ENCODE results near the gene ALPK3.

Gene ALPK3

GRCh38 chr15:84914909-84915605, 97.9 kb downstream of the ALPK3 start:
- Histone ChIP-seq H3K4me3 (ENCODE audit: low read length) (peak overlapping the region; percentile 56), H3K79me2 (ENCODE audit: low read length) (no peaks in the 10 kb centered on the region), H3K4me1 (ENCODE audit: low read length) (peaks cover 47% of the 10 kb centered on the region), H3K27ac (ENCODE audit: low read length) (peak overlapping the region; percentile 83), H2AFZ (ENCODE audit: low read depth, low read length) (peak overlapping the region; percentile 30), H3K9me3 (ENCODE audit: insufficient read depth, low read length) (no peaks in the 10 kb centered on the region), H3K27me3 (ENCODE audit: low read depth, low read length) (no peaks in the 10 kb centered on the region), H3K36me3 (replicated peaks; ENCODE audit: low read depth, low read length) (peaks cover 3% of the 10 kb centered on the region), H3K4me2 (ENCODE audit: low read length) (peak overlapping the region; percentile 84), H3K9ac (ENCODE audit: low read length) (peak overlapping the region; percentile 49), H4K20me1 (ENCODE audit: insufficient read depth, low read length) (no peaks in the 10 kb centered on the region)
- TF ChIP-seq EZH2phosphoT487 (IDR thresholded peaks at IDR 0.05; ENCODE audit: low read depth): no peak

GRCh38 chr15:84915606-84915958, 98.4 kb downstream of the ALPK3 start:
- Histone ChIP-seq H3K9me3 (ENCODE audit: insufficient read depth, low read length) (no peaks in the 10 kb centered on the region), H3K9ac (ENCODE audit: low read length) (peak overlapping the region; percentile 49), H3K27ac (ENCODE audit: low read length) (peak overlapping the region; percentile 83), H3K4me2 (ENCODE audit: low read length) (peak overlapping the region; percentile 84), H3K4me3 (ENCODE audit: low read length) (peak overlapping the region; percentile 56), H2AFZ (ENCODE audit: low read depth, low read length) (peak overlapping the region; percentile 30), H4K20me1 (ENCODE audit: insufficient read depth, low read length) (no peaks in the 10 kb centered on the region), H3K36me3 (replicated peaks; ENCODE audit: low read depth, low read length) (peaks cover 3% of the 10 kb centered on the region), H3K4me1 (ENCODE audit: low read length) (peaks cover 47% of the 10 kb centered on the region), H3K27me3 (ENCODE audit: low read depth, low read length) (no peaks in the 10 kb centered on the region), H3K79me2 (ENCODE audit: low read length) (no peaks in the 10 kb centered on the region)
- TF ChIP-seq EZH2phosphoT487 (IDR thresholded peaks at IDR 0.05; ENCODE audit: low read depth) (no peak), CTCF (IDR thresholded peaks at IDR 0.05; ENCODE audit: low read depth, low read length) (no peak)

DNA sequence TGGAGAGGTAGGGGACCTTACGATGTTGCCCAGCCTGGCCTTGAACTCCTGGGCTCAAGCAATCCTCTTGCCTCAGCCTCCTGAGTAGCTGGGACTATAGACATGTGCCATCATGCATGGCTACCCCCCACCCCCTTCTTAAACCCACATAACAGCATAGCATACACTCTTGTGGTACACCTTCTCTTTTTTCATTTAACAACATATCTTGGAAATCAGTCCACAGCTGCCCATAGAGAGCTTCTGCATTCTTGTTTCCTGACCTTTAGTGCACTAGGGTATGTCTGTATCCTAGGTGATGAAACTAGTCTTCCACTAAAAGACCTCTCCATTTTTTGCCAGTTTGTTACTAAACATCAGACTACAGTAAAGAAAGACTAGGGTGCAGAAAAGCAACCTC, 100.3 kb downstream of the ALPK3 start:
- Histone ChIP-seq H3K4me1 (ENCODE audit: low read length) (peaks cover 39% of the 10 kb centered on the region), H3K9me3 (ENCODE audit: insufficient read depth, low read length) (no peaks in the 10 kb centered on the region)

DNA sequence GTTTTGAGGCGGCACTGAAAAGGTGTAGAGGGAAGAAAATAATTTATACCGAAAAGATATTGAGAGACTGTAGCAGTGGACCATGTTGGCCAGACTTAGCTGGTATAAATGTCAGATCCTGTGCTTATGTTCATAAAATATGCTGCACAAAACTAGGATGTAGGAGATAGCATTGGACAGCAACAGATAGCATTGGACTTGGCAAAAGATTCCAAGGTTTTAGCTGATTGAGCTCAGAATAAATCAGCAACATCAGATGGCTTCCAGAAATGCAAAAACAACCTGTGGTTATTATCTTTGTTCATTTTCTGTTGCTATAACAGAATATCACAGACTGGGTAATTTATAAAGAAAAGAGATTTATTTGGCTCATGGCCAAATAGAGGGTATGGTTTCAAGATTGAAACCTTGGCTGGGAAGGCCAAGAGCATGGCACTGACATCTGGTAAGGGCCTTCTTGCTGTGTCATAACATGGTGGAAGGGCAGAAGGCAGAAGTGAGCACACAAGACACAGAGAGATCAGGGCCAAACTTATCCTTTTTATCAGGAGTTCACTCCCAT, 102.0 kb downstream of the ALPK3 start:
- no peak overlapping the region for H3K9ac ChIP-seq (ENCODE audit: low read length)
- H3K79me2 ChIP-seq (ENCODE audit: low read length): no peaks in the 10 kb centered on the region
- TF ChIP-seq EZH2phosphoT487 (IDR thresholded peaks at IDR 0.05; ENCODE audit: low read depth): no peak
- TF ChIP-seq CTCF (IDR thresholded peaks at IDR 0.05; ENCODE audit: low read depth, low read length): no peak
- H3K9me3 ChIP-seq (ENCODE audit: insufficient read depth, low read length): no peaks in the 10 kb centered on the region
- H3K27ac ChIP-seq (ENCODE audit: low read length): no peak overlapping the region
- H4K20me1 ChIP-seq (ENCODE audit: insufficient read depth, low read length): no peaks in the 10 kb centered on the region
- no peak overlapping the region for H2AFZ ChIP-seq (ENCODE audit: low read depth, low read length)
- H3K4me3 ChIP-seq (ENCODE audit: low read length): no peak overlapping the region
- no peak overlapping the region for H3K4me2 ChIP-seq (ENCODE audit: low read length)
- H3K4me1 ChIP-seq (ENCODE audit: low read length): peaks cover 33% of the 10 kb centered on the region
- no peaks in the 10 kb centered on the region for H3K27me3 ChIP-seq (ENCODE audit: low read depth, low read length)
- H3K36me3 ChIP-seq (replicated peaks; ENCODE audit: low read depth, low read length): peaks cover 2% of the 10 kb centered on the region

More for the DNA sequence above, 100.3 kb downstream of the ALPK3 start:
- no peak overlapping the region for H3K27ac ChIP-seq (ENCODE audit: low read length)
- no peak overlapping the region for H3K9ac ChIP-seq (ENCODE audit: low read length)
- no peak overlapping the region for H3K4me2 ChIP-seq (ENCODE audit: low read length)
- H3K79me2 ChIP-seq (ENCODE audit: low read length): no peaks in the 10 kb centered on the region
- no peak overlapping the region for H2AFZ ChIP-seq (ENCODE audit: low read depth, low read length)
- no peak for TF ChIP-seq CTCF (IDR thresholded peaks at IDR 0.05; ENCODE audit: low read depth, low read length)
- no peak for TF ChIP-seq EZH2phosphoT487 (IDR thresholded peaks at IDR 0.05; ENCODE audit: low read depth)
- no peak overlapping the region for H3K4me3 ChIP-seq (ENCODE audit: low read length)
- H4K20me1 ChIP-seq (ENCODE audit: insufficient read depth, low read length): no peaks in the 10 kb centered on the region
- no peaks in the 10 kb centered on the region for H3K27me3 ChIP-seq (ENCODE audit: low read depth, low read length)
- H3K36me3 ChIP-seq (replicated peaks; ENCODE audit: low read depth, low read length): peaks cover 3% of the 10 kb centered on the region
